Hypothalamus (tissue), 51 donors: Measurements from ENCODE around the gene PMF1.
"Not testable (repeated sequence)": the region's sequence is repeated elsewhere in the genome, so short reads cannot be mapped to it uniquely, and the experiment has no call there.

Experiments used
- DNase-seq, 51 donors: peaks; one replicate each; lab custom pipeline; 2025; lab: John Stamatoyannopoulos, UW

The PMF1 gene, protein sequence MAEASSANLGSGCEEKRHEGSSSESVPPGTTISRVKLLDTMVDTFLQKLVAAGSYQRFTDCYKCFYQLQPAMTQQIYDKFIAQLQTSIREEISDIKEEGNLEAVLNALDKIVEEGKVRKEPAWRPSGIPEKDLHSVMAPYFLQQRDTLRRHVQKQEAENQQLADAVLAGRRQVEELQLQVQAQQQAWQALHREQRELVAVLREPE

DNA sequence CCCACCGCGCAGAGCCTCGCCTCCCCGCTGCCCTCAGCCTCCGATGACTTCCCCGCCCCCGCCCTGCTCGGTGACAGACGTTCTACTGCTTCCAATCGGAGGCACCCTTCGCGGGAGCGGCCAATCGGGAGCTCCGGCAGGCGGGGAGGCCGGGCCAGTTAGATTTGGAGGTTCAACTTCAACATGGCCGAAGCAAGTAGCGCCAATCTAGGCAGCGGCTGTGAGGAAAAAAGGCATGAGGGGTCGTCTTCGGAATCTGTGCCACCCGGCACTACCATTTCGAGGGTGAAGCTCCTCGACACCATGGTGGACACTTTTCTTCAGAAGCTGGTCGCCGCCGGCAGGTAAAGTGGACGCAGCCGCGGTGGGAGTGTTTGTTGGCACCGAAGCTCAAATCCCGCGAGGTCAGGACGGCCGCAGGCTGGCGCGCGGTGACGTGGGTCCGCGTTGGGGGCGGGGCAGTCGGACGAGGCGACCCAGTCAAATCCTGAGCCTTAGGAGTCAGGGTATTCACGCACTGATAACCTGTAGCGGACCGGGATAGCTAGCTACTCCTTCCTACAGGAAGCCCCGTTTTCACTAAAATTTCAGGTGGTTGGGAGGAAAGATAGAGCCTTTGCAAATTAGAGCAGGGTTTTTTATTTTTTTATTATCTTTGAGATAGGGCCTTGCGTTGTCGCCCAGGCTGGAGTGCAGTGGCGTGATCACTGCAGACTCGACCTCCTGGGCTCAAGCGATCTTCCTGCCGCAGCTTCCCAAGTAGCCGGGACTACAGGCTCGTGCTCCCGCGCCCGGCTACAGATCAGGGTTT is at the start of gene PMF1:
TSS of gene PMF1 (plus strand) at position 175 of the 811 bp plus-strand sequence. CDS start at position 184, 9 bp downstream.
- peak; percentile 79 to 100 (median 96) for DNase-seq

DNA sequence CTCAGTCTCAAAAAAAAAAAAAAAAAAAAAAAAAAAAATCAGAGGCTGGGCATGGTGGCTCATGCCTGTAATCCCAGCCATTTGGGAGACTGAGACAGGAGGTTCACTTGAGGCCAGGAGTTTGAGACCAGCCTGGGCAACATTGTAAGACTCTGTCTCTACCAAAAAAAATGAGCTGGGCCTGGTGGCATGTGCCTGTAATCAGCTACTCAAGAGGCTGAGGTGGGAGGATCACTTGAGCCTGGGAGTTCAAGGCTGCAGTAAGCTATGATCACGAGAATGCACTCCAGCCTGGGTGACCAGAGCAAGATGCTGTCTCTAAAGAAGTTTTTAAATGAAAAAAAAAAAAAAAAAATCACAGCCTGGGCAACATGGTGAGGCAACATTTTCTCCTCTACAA is 49.1 kb upstream of the PMF1 start:
- DNase-seq = no peak

GRCh38 chr1:156164125-156164831 is 48.5 kb upstream of the PMF1 start:
- no peak for DNase-seq

- DNase-seq = no peak
These were observed 47.7 kb upstream of the PMF1 start for GRCh38 chr1:156165083-156165482.

- no peak for DNase-seq
These were observed 45.3 kb upstream of the PMF1 start for GRCh38 chr1:156167536-156167935.

DNA sequence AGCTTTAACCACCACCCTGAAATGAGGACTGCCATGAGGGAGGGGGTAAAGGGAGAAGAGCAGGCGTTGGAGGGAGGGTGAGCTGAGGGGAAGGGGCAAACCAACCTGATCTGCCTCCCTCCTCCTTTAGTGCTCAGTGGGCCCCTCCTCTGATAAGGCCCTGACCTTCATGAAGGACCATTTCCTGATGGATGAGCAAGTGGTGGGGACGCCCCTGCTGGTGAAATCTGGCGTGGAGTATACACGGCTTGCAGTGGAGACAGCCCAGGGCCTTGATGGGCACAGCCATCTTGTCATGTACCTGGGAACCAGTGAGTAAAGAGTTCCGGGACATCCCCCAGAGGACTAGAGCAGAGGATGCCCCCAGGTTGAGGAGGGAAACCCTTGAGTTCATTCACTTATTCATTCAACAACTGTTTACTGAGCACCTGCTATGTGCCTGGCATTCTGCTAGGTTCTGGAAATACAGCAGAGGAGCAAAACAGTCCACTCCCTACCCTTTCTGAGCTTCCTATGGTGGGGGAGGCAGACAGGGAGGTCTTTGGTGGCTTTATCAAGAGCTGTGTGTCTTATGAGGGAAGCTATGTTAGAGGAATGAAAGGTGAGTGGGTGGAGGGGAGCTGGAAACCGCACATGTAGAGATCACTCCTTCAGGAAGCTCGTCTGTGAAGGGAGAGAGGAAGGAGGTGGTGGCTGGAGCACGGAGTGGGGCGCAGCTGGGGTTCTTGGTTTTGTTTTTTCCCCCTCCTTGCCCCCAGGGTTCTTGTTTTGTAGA is 39.9 kb upstream of the PMF1 start:
- no peak for DNase-seq

DNA sequence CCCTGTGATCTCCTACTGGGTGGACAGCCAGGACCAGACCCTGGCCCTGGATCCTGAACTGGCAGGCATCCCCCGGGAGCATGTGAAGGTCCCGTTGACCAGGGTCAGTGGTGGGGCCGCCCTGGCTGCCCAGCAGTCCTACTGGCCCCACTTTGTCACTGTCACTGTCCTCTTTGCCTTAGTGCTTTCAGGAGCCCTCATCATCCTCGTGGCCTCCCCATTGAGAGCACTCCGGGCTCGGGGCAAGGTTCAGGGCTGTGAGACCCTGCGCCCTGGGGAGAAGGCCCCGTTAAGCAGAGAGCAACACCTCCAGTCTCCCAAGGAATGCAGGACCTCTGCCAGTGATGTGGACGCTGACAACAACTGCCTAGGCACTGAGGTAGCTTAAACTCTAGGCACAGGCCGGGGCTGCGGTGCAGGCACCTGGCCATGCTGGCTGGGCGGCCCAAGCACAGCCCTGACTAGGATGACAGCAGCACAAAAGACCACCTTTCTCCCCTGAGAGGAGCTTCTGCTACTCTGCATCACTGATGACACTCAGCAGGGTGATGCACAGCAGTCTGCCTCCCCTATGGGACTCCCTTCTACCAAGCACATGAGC is 36.1 kb upstream of the PMF1 start:
- DNase-seq = no peak

- DNase-seq = peak in 1 of 51 donors; percentile 53
These were observed 34.7 kb upstream of the PMF1 start for GRCh38 chr1:156177919-156178654.

DNA sequence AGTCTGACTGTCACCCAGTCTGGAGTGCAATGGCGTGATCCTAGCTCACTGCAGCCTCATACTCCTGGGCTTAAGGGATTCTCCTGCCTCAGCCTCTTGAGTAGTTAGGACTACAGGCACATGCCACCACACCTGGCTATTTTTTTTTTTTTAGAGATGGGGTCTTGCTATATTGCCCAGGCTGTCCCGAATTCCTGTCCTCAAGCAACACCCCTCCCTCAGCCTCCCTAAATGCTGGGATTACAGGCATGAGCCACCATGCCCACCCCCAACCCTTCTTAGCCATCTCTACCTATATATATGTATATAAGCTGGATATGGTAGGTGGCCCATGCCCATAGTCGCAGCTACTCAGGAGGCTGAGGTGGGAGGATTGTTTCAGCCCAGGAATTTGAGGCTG is 32.3 kb upstream of the PMF1 start:
- no peak for DNase-seq

GRCh38 chr1:156181391-156181924 is 31.3 kb upstream of the PMF1 start:
- DNase-seq = not testable (repeated sequence)

GRCh38 chr1:156182010-156182779 is 30.6 kb upstream of the PMF1 start:
- not testable (repeated sequence) for DNase-seq

DNA sequence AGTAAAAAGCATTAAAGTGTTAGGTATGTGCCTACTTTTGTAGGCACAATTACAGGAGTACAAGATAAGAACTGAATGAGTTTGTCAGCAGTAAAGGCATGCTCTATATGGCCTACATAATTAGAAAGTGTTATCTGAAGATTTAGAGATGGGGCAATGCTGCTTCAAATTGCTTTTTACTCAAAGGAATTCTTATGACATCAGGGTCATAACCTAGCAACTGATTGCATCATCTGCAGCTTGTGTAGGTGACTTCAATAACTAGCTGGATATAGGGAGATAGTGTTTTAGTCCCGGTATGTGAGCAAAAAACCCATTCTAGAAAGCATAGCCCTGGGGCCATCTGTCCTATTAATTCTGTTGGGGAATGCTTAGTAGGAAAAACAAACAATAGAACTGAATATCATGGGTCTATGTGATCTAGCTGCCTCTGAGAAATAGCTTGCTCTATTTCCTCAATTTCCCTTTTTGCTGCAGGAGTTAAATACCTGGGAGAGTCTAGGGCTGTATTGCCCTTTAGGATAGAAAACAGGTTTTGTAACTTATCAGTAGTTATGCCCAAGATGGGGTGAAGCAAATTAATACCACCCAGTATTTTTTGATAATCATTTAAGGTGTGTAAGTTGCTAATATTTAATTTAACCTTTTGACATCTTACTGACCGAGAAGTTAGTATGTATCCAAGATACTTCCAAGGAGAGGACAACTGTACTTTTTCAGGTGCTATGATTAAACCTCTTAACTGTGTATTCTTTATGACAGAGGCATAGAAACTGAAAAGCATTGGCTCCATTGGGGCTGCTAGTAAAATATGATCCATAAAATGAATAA is 26.2 kb upstream of the PMF1 start:
- not testable (repeated sequence) for DNase-seq

GRCh38 chr1:156190265-156190664 is 22.5 kb upstream of the PMF1 start:
- DNase-seq = not testable (repeated sequence)

GRCh38 chr1:156191292-156191964 is 21.4 kb upstream of the PMF1 start:
- DNase-seq = no peak

- DNase-seq = no peak
These were observed 19.7 kb upstream of the PMF1 start for GRCh38 chr1:156193208-156193487.

- DNase-seq = peak; percentile 55 to 99 (median 96)
These were observed 19.1 kb upstream of the PMF1 start, which contains the start of gene SLC25A44 for GRCh38 chr1:156193488-156194299. TSS of gene SLC25A44 (plus strand) at chr1:156194104. CDS start at chr1:156199848, 5,744 bp downstream.
